ENCODE results near the gene PHETA1.

PHETA1 gene

DNA sequence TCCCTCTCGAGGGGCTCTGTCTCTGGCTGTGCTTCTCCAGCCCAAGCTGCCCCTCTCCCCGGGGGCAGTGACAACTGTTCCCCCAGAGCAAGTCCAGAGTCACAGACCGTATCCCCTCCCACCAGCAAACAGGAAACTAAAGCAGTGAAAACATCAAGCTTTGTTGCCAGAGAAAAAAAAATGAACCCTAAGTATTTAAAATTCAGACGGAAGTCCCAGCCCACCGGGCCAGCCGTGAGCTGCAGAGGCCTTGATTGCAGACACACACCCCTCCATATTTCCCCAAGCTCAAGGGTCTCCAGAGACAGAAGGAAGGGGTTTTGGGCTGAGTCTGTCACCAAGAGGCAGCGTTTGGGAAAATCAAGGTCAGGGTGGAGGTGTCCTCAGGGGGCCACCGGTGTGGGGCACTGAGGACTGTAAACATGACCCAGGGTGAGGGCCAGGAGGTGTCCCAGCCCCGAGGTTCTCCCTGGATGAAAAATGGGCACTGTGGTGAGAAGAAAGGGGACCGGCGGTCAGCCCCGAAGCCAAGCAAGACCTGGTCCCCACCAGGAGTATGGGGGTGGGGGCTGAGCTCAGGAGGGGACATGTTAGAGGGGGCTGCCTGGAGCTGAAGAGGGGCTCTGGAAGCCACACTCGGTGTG, 7.7 kb downstream of the PHETA1 start:
- H3K4me3 ChIP-seq (ENCODE audit: control insufficient read depth, low read depth, low read length): no peak overlapping the region
- no peak for DNase-seq (ENCODE audit: low read depth)
- no peak for TF ChIP-seq CTCF (conservative IDR thresholded peaks at IDR 0.05; ENCODE audit: control insufficient read depth, insufficient read depth, low read depth, low read length)

DNA sequence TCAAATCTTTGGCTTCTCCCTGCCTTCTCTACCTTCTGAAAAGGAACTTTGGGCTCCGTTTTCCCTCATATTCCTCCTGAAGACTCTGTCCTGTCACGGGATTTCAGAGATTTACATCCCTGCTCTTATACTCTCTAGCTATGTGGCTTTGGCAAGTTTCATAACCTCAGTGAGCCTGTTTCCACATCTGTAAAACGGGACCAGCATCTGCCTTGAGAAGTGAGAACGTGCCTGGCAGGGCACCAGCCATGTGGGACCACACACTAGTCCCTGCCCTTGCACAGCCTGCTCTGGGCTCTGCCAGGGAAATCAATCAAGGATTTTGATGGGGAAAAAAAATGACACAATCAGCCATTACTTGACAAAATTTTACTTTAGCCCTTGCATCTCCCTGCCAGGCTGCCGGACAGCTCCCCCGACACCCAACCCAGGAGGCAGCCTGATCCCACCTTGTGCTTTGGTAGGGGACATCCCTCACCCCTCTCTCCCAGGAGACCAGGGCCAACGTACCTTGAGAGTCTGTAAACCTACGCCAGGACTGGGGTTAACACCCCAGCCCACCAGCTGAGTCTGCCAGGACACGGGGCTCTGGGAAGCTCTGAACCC, 8.5 kb downstream of the PHETA1 start:
- DNase-seq (ENCODE audit: low read depth): no peak
- H3K4me3 ChIP-seq (ENCODE audit: control insufficient read depth, low read depth, low read length): no peak overlapping the region
- no peak for TF ChIP-seq CTCF (conservative IDR thresholded peaks at IDR 0.05; ENCODE audit: control insufficient read depth, insufficient read depth, low read depth, low read length)

DNA sequence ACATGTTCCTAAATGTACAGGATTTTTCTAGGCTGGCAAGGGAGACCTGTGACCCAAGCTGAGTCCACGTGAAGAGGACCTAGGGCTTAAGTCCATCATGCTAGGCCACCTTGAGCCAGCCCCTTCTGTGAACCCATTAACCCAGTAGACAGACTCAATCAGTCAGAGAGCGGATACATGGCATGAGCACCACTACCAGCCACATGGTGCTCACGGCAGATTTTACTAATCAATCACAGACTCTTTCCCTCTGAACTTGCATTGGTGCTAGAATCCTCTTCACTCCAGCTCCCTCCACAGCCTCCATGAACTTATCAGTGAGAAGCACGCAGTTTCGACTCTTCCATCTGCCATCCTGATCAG, 9.0 kb downstream of the PHETA1 start:
- no peak overlapping the region for H3K4me3 ChIP-seq (ENCODE audit: control insufficient read depth, low read depth, low read length)
- no peak for DNase-seq (ENCODE audit: low read depth)
- no peak for TF ChIP-seq CTCF (conservative IDR thresholded peaks at IDR 0.05; ENCODE audit: control insufficient read depth, insufficient read depth, low read depth, low read length)

- no peak for DNase-seq (ENCODE audit: low read depth)
- TF ChIP-seq CTCF (conservative IDR thresholded peaks at IDR 0.05; ENCODE audit: control insufficient read depth, insufficient read depth, low read depth, low read length): no peak
- no peak overlapping the region for H3K4me3 ChIP-seq (ENCODE audit: control insufficient read depth, low read depth, low read length)
Measured at GRCh38 chr12:111359231-111359913, 9.5 kb downstream of the PHETA1 start.

GRCh38 chr12:111355201-111355925, 13.5 kb downstream of the PHETA1 start:
- no peak for TF ChIP-seq CTCF (conservative IDR thresholded peaks at IDR 0.05; ENCODE audit: control insufficient read depth, insufficient read depth, low read depth, low read length)
- no peak for DNase-seq (ENCODE audit: low read depth)
- H3K4me3 ChIP-seq (ENCODE audit: control insufficient read depth, low read depth, low read length): no peak overlapping the region

DNA sequence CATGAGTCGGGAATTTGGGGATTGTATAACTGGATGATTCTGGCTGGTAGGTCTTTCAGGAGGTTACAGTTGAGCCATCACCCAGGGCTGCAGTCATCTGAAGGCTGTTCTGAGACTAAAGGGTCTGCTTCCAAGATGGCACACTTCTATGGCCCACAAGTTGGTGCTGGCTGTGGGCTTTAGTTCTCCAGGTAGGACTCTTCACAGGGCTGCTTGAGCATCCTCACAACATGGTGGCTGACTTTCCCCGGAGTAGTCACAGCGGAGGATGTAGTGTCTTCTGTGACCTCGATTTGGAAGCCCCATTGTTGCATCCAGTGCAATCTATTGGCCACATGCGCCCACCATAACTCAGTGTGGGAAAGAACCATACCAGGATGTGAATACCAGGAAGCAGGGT, 14.4 kb downstream of the PHETA1 start:
- TF ChIP-seq CTCF (conservative IDR thresholded peaks at IDR 0.05; ENCODE audit: control insufficient read depth, insufficient read depth, low read depth, low read length): no peak
- no peak for DNase-seq (ENCODE audit: low read depth)
- no peak overlapping the region for H3K4me3 ChIP-seq (ENCODE audit: control insufficient read depth, low read depth, low read length)

Data from fibroblast of mammary gland (primary cell).